Common myeloid progenitor, CD34-positive (primary cell): ENCODE data around the gene KIF23.
A peak's percentile ranks its signal among the peaks of the same experiment; 100 is the strongest.

Experiments used
- CTCF ChIA-PET: fragments of 350-600 bp; sonication (Branson Sonifier 250); formaldehyde crosslinking; loops from one replicate; lab custom pipeline; 2021; ENCODE audit warnings: antibody characterized with exemption; lab: Charles Lee
- POLR2A ChIA-PET: fragments of 350-600 bp; sonication (Branson Sonifier 250); formaldehyde crosslinking; loops from one replicate; lab custom pipeline; 2021; ENCODE audit warnings: antibody characterized with exemption; lab: Charles Lee
- DNase-seq, 3 donors: peaks; one replicate each; pipeline versions ENCODE4 v3.0.0 to v3.0.0-alpha.2; 2013
- H3K27ac ChIP-seq, 2 experiments: 1 replicate in 1 of 2; 2 replicates in 1 of 2; pipeline ENCODE4 v1.7.0; 2013; ENCODE audit warnings: inconsistent platforms in 2 of 2, low read length in 2 of 2, mild to moderate bottlenecking in 2 of 2, low read depth in 1 of 2, moderate library complexity in 1 of 2; ENCODE audit not compliant: severe bottlenecking in 2 of 2, insufficient read depth in 1 of 2, poor library complexity in 1 of 2
- H3K27me3 ChIP-seq, 5 experiments: replicated peaks in 2 of 5; 1 replicate in 3 of 5; 2 replicates in 2 of 5; pipeline versions ENCODE4 v1.6.1 to v1.7.0; 2013; ENCODE audit warnings: low read length in 4 of 5, mild to moderate bottlenecking in 2 of 5, moderate library complexity in 2 of 5, inconsistent platforms in 1 of 5; ENCODE audit not compliant: insufficient read depth in 5 of 5, control insufficient read depth in 4 of 5
- H3K36me3 ChIP-seq, 4 experiments: 1 replicate in 2 of 4; 2 replicates in 2 of 4; pipeline versions ENCODE4 v1.6.1 to v1.7.0; 2013; ENCODE audit warnings: low read length in 3 of 4, control low read depth in 1 of 4, mild to moderate bottlenecking in 1 of 4; ENCODE audit not compliant: control insufficient read depth in 4 of 4, insufficient read depth in 4 of 4
- H3K4me1 ChIP-seq, 4 experiments: 1 replicate in 3 of 4; 2 replicates in 1 of 4; pipeline versions ENCODE4 v1.6.1 to v1.7.1; 2013; ENCODE audit warnings: low read length in 3 of 4, mild to moderate bottlenecking in 3 of 4, control low read depth in 1 of 4, inconsistent platforms in 1 of 4, moderate library complexity in 1 of 4; ENCODE audit not compliant: control insufficient read depth in 4 of 4, insufficient read depth in 4 of 4; ENCODE audit errors: control extremely low read depth in 1 of 4
- H3K4me3 ChIP-seq, 7 experiments: 1 replicate in 4 of 7; 2 replicates in 3 of 7; pipeline versions ENCODE4 v1.5.1 to v1.7.0; 2013; ENCODE audit warnings: mild to moderate bottlenecking in 7 of 7, low read length in 6 of 7, moderate library complexity in 6 of 7, inconsistent platforms in 2 of 7, low read depth in 2 of 7, control low read depth in 1 of 7; ENCODE audit not compliant: insufficient read depth in 4 of 7, control insufficient read depth in 1 of 7; ENCODE audit errors: extremely low read depth in 1 of 7
- H3K9me3 ChIP-seq, 5 experiments: 1 replicate in 4 of 5; 2 replicates in 1 of 5; pipeline versions ENCODE4 v1.6.1 to v1.7.1; 2013; ENCODE audit warnings: low read length in 4 of 5, mild to moderate bottlenecking in 2 of 5, inconsistent platforms in 1 of 5, low read depth in 1 of 5, moderate library complexity in 1 of 5; ENCODE audit not compliant: control insufficient read depth in 4 of 5, insufficient read depth in 2 of 5; ENCODE audit errors: control extremely low read depth in 1 of 5
- WGBS: methylation state at CpG from one replicate; pipeline ENCODE4 v1.1.5; 2013; ENCODE audit not compliant: insufficient coverage; 5-methylcytosine and 5-hydroxymethylcytosine counted together

Gene KIF23

DNA sequence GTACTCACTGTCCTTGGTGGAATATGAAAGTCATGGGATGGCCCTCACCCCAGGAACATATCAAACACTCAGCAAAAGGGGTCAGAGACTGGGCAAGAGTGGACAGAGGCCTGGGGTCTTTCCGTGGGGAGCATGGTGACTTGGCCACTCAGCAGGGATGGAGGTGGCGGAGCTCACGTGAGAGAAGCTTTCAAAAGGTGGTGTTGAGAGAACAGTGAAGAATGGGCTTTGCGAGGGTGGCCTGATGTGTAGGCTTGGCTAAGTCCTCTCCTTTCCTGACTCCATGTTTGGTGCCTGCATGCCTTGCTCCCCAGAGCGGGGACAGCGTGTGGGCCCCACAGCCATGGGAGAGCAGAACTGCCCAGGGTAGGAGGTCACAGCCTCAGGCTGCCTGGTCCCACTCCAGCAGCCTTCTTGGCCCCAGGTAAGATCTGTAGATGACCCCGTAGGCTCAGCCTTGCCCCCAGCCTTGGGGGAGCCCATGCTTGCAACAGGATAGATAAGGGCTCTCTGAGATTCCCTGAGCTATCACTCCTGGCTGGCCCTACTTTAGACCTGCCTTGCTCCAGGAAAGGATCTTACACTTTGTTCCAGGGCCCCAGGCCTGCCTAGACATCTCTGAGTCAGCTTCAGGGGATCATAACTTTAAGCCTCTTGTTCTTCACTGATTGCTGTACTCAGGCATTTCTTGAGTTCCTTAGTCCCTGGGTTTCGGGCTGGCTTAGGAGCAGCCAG lies 55.5 kb downstream of the KIF23 start:
- H3K27ac ChIP-seq, result no peak overlapping the region
- ChIA-PET CTCF (interaction anchor here (0.6 to 1.6 kb wide), 5 partner anchors 9 to 30 kb away, joined by 3 to 7 read pairs (median 5); no protein-coding TSS in a partner anchor), POLR2A (no interaction called here)
- no peak overlapping the region for H3K4me3 ChIP-seq
- no peak for DNase-seq
- 100% methylated on average over 7 of the region's 8 CpGs for WGBS
- no peaks in the 10 kb centered on the region for H3K27me3 ChIP-seq
- no peaks in the 10 kb centered on the region for H3K9me3 ChIP-seq
- no peaks in the 10 kb centered on the region for H3K36me3 ChIP-seq
- H3K4me1 ChIP-seq, result peaks cover 0 to 11% (median 0%) of the 10 kb centered on the region in 4 experiments

DNA sequence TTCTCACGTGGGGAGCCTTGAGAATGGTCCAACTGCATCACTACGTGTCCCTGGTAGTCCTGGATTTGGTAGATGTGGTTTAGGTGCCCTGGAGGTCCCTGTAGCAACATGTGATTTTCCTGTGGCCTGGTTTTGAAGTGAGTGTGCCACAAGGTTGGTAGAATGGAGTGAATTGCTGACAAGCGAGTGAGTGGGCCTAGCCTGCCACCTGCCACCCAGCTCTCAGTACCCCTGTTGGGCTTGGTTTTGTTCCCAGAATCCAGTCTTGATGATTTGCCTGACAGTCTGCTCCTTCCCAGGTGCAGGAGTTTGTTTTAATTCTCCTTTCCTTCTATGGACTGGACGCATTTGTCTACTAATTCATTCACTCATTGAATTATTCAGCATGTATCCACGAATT lies 57.9 kb downstream of the KIF23 start:
- Histone ChIP-seq H3K27me3 (peaks cover 0 to 2% (median 0%) of the 10 kb centered on the region in 5 experiments), H3K36me3 (no peaks in the 10 kb centered on the region), H3K9me3 (no peaks in the 10 kb centered on the region), H3K27ac (no peak overlapping the region), H3K4me3 (no peak overlapping the region), H3K4me1 (peaks cover 0 to 11% (median 0%) of the 10 kb centered on the region in 4 experiments)
- ChIA-PET POLR2A (no interaction called here), CTCF (no interaction called here)
- no peak for DNase-seq
- WGBS, result 98% methylated on average over 5 of the region's 5 CpGs

DNA sequence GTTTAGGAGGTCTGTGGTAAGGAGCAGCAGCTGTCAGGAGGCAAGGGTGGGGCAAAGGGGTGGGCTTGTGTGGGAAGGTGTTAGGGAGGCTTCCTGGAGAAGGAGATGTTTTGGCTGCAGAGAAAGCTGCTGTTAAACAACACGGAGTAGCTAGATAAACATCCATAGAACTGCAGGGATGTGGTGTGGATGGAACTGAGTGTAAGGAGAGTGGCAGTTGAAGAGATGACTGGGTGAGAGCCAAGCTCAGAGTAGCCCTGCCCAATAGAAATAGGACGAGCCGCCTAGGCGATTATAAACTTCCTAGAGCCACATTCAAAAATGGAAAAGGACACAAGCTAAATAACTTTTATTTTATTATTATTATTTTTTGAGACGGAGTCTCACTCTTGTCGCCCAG lies 58.4 kb downstream of the KIF23 start:
- 73% methylated on average over 1 of the region's 6 CpGs for WGBS
- ChIA-PET POLR2A (interaction anchor here (0.6 kb wide), 1 partner anchor 11 kb away, joined by 3 read pairs; no protein-coding TSS in a partner anchor), CTCF (no interaction called here)

DNA sequence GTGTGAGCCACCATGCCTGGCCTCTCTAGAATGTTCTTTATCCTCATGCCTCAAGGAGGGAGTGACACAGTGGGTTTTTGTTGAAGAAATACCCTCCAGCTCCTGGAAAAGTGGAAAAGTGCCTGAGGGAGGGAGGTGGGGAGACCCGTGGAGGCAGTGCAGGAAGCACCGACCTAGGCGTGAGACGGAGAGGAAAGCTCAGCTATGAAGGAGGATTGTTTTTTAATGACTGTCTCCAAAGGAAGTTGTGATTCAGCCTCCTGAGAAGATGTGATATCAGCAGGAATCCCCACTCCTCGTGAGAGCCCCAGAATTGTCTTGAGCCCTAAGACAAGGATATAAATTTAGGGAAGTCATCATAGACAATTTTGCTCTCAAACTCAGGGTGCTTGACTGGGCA lies 60.1 kb downstream of the KIF23 start:
- POLR2A ChIA-PET, result no interaction called here
- WGBS, result 66% methylated on average over 4 of the region's 5 CpGs
- Histone ChIP-seq H3K9me3 (no peaks in the 10 kb centered on the region), H3K27ac (no peak overlapping the region), H3K27me3 (peaks cover 0 to 2% (median 0%) of the 10 kb centered on the region in 5 experiments), H3K36me3 (no peaks in the 10 kb centered on the region), H3K4me1 (peaks cover 0 to 14% (median 7%) of the 10 kb centered on the region in 4 experiments), H3K4me3 (no peak overlapping the region)
- DNase-seq, result no peak
- CTCF ChIA-PET, result interaction anchor here (1.2 to 2.2 kb wide), 2 partner anchors 593 to 1335 kb away, joined by 3 to 5 read pairs; no protein-coding TSS in a partner anchor

More for the DNA sequence above, 58.4 kb downstream of the KIF23 start:
- no peaks in the 10 kb centered on the region for H3K9me3 ChIP-seq
- no peak for DNase-seq
- no peak overlapping the region for H3K27ac ChIP-seq
- peaks cover 0 to 11% (median 0%) of the 10 kb centered on the region in 4 experiments for H3K4me1 ChIP-seq
- H3K36me3 ChIP-seq, result no peaks in the 10 kb centered on the region
- peaks cover 0 to 2% (median 0%) of the 10 kb centered on the region in 5 experiments for H3K27me3 ChIP-seq
- H3K4me3 ChIP-seq, result no peak overlapping the region

DNA sequence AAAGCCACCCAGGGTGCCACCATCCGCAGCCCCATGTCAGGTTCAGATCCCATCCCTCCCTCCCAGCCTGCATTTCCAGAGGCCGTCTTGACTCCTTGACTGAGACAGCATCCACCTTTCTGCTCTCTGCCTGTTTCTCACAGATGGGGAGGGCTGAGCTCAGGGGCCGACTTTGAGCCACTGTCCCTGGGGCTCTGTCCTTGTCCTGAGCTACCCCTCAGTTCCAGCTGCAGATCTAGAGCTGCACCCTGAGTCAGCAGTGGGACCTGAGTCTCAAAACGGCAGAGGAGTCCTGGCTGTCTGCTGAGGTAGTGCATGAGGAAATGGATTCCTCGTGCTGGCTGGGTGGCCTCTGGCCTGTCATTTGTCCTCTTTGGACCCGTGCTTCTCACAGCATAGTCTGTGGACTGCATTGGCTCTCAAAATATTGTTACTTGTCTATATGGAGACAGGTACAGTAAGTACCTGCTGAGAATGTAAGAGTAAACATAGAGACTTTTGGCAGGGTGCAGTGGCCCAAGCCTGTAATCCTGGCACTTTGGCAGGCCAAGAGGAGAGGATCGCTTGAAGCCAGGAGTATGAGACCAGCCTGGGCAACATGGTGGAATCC lies 60.8 kb downstream of the KIF23 start:
- no peak overlapping the region for H3K27ac ChIP-seq
- POLR2A ChIA-PET, result interaction anchor here (0.6 kb wide), 1 partner anchor 1093 kb away, joined by 3 read pairs; no protein-coding TSS in a partner anchor
- no peak overlapping the region for H3K4me3 ChIP-seq
- peaks cover 0 to 2% (median 0%) of the 10 kb centered on the region in 5 experiments for H3K27me3 ChIP-seq
- DNase-seq, result peak in 2 of 3 donors; percentile 21 to 33
- WGBS, result 88% methylated on average over 7 of the region's 7 CpGs
- H3K4me1 ChIP-seq, result peaks cover 0 to 15% (median 8%) of the 10 kb centered on the region in 4 experiments
- H3K9me3 ChIP-seq, result peaks cover 0 to 5% (median 0%) of the 10 kb centered on the region in 5 experiments
- H3K36me3 ChIP-seq, result no peaks in the 10 kb centered on the region
- CTCF ChIA-PET, result interaction anchor here (1.0 to 4.5 kb wide), 6 partner anchors 11 to 1334 kb away, joined by 3 to 22 read pairs (median 4); no protein-coding TSS in a partner anchor

DNA sequence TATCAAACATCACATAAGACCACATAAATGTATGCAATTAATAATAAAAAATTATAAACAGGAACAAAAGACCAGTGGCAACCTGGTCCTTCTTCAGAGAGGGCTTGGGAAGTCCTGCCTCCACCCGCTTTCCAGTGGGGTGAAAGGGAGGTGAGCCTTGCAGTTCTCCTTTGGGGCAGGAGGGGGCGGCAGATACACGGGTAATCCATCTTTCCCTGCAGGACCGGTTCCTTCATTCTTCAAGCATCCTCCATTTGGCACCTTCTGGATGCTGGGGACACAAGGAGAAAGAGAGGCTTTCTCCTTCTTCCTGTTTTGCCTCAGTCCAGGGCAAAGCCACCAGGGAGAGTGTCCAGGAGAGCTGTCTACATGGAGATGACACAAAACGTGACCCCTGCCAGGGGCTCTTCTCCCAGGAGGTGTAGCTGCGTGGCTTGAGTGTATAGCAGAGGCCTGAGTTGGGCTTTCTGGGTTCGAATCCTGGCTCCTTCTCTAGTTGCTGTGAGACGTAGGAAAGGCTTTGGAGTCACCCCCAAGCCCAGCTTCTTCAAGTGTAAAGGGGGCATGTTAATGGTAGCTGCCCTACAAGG lies 61.7 kb downstream of the KIF23 start:
- ChIA-PET CTCF (interaction anchor here (0.6 to 4.5 kb wide), 18 partner anchors 10 to 1333 kb away, joined by 3 to 22 read pairs (median 3); no protein-coding TSS in a partner anchor), POLR2A (no interaction called here)
- H3K27me3 ChIP-seq, result peaks cover 0 to 2% (median 0%) of the 10 kb centered on the region in 5 experiments
- peaks cover 0 to 7% (median 0%) of the 10 kb centered on the region in 5 experiments for H3K9me3 ChIP-seq
- no peak overlapping the region for H3K27ac ChIP-seq
- H3K4me1 ChIP-seq, result peaks cover 0 to 15% (median 8%) of the 10 kb centered on the region in 4 experiments
- peak; percentile 58 to 77 (median 69) for DNase-seq
- no peaks in the 10 kb centered on the region for H3K36me3 ChIP-seq
- no peak overlapping the region for H3K4me3 ChIP-seq
- 35% methylated on average over 6 of the region's 8 CpGs for WGBS
